Measurements from ENCODE around the gene ZNF789. TPM values are rescaled to one million over a fixed set of nuclear protein-coding genes. Genes with fewer than 3 reads are reported as not detected.
A peak's percentile ranks its signal among the peaks of the same experiment; 100 is the strongest.

Gene ZNF789
- total RNA-seq (ENCODE audit: low replicate concordance), result 18.7 and 20.2 TPM in 2 replicates

DNA sequence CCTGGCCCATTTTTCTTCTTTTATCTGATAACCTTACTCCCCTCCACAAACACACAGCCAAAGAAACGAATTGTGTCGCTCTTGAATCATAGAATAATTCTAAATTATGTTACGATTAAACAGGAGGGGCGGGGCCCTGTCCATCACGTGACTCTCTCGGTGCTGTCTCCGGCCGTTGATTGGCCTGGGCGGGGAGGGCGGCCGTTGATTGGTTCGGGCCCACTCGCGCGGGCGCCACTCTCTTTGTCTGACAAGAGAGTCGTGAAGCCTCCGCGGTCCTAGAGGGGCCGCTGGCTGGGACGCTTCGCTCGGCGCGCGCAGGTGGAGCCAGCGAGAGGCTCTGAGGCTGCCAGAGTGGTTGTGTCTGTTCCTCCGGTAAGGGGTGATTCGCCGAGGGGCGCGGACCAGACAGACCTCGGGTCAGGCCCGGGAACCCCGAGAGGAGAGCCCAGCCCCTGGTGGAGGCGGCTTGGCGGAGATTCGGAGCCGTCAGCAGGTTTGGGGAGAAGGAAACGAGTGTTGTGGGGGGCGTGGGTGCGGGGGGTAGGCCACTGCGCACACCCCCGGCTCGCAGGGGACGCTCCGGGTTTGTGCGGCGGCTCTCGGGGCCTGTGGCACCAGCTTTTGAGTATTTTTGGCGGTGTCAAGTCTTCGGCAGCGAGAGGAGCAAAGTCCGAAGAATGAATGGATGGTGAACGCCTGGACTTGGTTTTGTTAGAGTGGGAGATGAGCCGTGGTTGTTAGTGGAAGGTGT, at the start of gene ZNF789:
ZNF789 (plus strand) TSS at position 330 of the 754 bp plus-strand sequence. CDS start 3,567 bp downstream, outside the sequence.
- peak within 1 kb of the TSS; percentile 97 for H2AFZ ChIP-seq (replicated peaks)
- H3F3A ChIP-seq (ENCODE audit: low read depth), result peaks cover 27% of the 10 kb centered on the region
- H3K27me3 Mint-ChIP-seq (ENCODE audit: insufficient read depth, low read depth), result peaks cover 5% of the 10 kb centered on the region
- H3K79me2 ChIP-seq (ENCODE audit: low read depth), result peaks cover 50% of the 10 kb centered on the region
- peak within 1 kb of the TSS; percentile 84 for H3K9ac ChIP-seq
- peaks cover 3% of the 10 kb centered on the region for H4K20me1 ChIP-seq (ENCODE audit: low read depth)
- H3K27ac Mint-ChIP-seq, result peak within 1 kb of the TSS; percentile 98
- H3K4me1 Mint-ChIP-seq, result peaks cover 14% of the 10 kb centered on the region
- H3K4me1 ChIP-seq, result peaks cover 5% of the 10 kb centered on the region
- H3K9me3 ChIP-seq (ENCODE audit: low read depth), result no peaks in the 10 kb centered on the region
- peak within 1 kb of the TSS; percentile 79 for H3K4me2 ChIP-seq
- peak within 1 kb of the TSS; percentile 98 for H3K4me3 Mint-ChIP-seq
- TF ChIP-seq EZH2 (IDR thresholded peaks at IDR 0.05) (peak; percentile 33), EZH2phosphoT487 (IDR thresholded peaks at IDR 0.05) (no peak)
- TF ChIP-seq, protein P1, sequence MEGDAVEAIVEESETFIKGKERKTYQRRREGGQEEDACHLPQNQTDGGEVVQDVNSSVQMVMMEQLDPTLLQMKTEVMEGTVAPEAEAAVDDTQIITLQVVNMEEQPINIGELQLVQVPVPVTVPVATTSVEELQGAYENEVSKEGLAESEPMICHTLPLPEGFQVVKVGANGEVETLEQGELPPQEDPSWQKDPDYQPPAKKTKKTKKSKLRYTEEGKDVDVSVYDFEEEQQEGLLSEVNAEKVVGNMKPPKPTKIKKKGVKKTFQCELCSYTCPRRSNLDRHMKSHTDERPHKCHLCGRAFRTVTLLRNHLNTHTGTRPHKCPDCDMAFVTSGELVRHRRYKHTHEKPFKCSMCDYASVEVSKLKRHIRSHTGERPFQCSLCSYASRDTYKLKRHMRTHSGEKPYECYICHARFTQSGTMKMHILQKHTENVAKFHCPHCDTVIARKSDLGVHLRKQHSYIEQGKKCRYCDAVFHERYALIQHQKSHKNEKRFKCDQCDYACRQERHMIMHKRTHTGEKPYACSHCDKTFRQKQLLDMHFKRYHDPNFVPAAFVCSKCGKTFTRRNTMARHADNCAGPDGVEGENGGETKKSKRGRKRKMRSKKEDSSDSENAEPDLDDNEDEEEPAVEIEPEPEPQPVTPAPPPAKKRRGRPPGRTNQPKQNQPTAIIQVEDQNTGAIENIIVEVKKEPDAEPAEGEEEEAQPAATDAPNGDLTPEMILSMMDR (IDR thresholded peaks at IDR 0.05), result no peak
- peak; percentile 99 for DNase-seq (ENCODE audit: low spot score)
- peaks cover 8% of the 10 kb centered on the region for H3K36me3 Mint-ChIP-seq
- peaks cover 10% of the 10 kb centered on the region for H3K27me3 ChIP-seq
- no peaks in the 10 kb centered on the region for H3K9me3 Mint-ChIP-seq
- H3K4me3 ChIP-seq, result peak within 1 kb of the TSS; percentile 86
- H3K27ac ChIP-seq, result peak within 1 kb of the TSS; percentile 76
- no peaks in the 10 kb centered on the region for H3K36me3 ChIP-seq

- H3K4me3 Mint-ChIP-seq, result no peak overlapping the region
- Histone ChIP-seq H3K9ac (no peak overlapping the region), H3K79me2 (ENCODE audit: low read depth) (no peaks in the 10 kb centered on the region), H2AFZ (replicated peaks) (no peak overlapping the region), H3K27me3 (no peaks in the 10 kb centered on the region), H3K36me3 (no peaks in the 10 kb centered on the region), H3K4me3 (no peak overlapping the region), H3K4me1 (no peaks in the 10 kb centered on the region), H3K9me3 (ENCODE audit: low read depth) (no peaks in the 10 kb centered on the region), H4K20me1 (ENCODE audit: low read depth) (peaks cover 9% of the 10 kb centered on the region), H3K27ac (no peak overlapping the region), H3K4me2 (no peak overlapping the region), H3F3A (ENCODE audit: low read depth) (no peaks in the 10 kb centered on the region)
- no peaks in the 10 kb centered on the region for H3K9me3 Mint-ChIP-seq
- H3K27me3 Mint-ChIP-seq (ENCODE audit: insufficient read depth, low read depth), result peaks cover 3% of the 10 kb centered on the region
- TF ChIP-seq EZH2 (IDR thresholded peaks at IDR 0.05) (no peak), EZH2phosphoT487 (IDR thresholded peaks at IDR 0.05) (no peak)
- TF ChIP-seq, protein P1 (IDR thresholded peaks at IDR 0.05), result no peak
- no peaks in the 10 kb centered on the region for H3K4me1 Mint-ChIP-seq
- no peak overlapping the region for H3K27ac Mint-ChIP-seq
- peaks cover 13% of the 10 kb centered on the region for H3K36me3 Mint-ChIP-seq
- DNase-seq (ENCODE audit: low spot score), result no peak
These were observed 47.6 kb upstream of the ZNF789 start for GRCh38 chr7:99424932-99425730.

GRCh38 chr7:99428972-99429566, 43.6 kb upstream of the ZNF789 start:
- Histone ChIP-seq H3K27ac (no peak overlapping the region), H3K4me2 (no peak overlapping the region), H3K9me3 (ENCODE audit: low read depth) (no peaks in the 10 kb centered on the region), H3K9ac (no peak overlapping the region), H3K27me3 (no peaks in the 10 kb centered on the region), H2AFZ (replicated peaks) (no peak overlapping the region), H3K4me3 (no peak overlapping the region), H3K4me1 (no peaks in the 10 kb centered on the region), H3F3A (ENCODE audit: low read depth) (no peaks in the 10 kb centered on the region), H4K20me1 (ENCODE audit: low read depth) (no peaks in the 10 kb centered on the region), H3K79me2 (ENCODE audit: low read depth) (no peaks in the 10 kb centered on the region), H3K36me3 (no peaks in the 10 kb centered on the region)
- no peak overlapping the region for H3K27ac Mint-ChIP-seq
- H3K27me3 Mint-ChIP-seq (ENCODE audit: insufficient read depth, low read depth), result peaks cover 3% of the 10 kb centered on the region
- TF ChIP-seq EZH2phosphoT487 (IDR thresholded peaks at IDR 0.05), result no peak
- TF ChIP-seq, protein P1 (IDR thresholded peaks at IDR 0.05), result no peak
- no peak for TF ChIP-seq EZH2 (IDR thresholded peaks at IDR 0.05)
- DNase-seq (ENCODE audit: low spot score), result no peak
- no peaks in the 10 kb centered on the region for H3K4me1 Mint-ChIP-seq
- H3K4me3 Mint-ChIP-seq, result no peak overlapping the region
- peaks cover 11% of the 10 kb centered on the region for H3K36me3 Mint-ChIP-seq
- no peaks in the 10 kb centered on the region for H3K9me3 Mint-ChIP-seq

Measured in neural progenitor cell (in vitro differentiated cells).